GM18505 (cell line): ENCODE data around the gene ATR.
"Not testable (repeated sequence)": the region's sequence is repeated elsewhere in the genome, so short reads cannot be mapped to it uniquely, and the experiment has no call there.

Experiments
- ATAC-seq: cut with Tn5 transposase; IDR thresholded peaks from one replicate; pipeline ENCODE4 v1.9.1; 2021; ENCODE audit not compliant: unreplicated experiment
- POLR2A ChIP-seq: IDR thresholded peaks from 4 replicates; pipeline ENCODE4 v1.6.1; 2011; ENCODE audit warnings: borderline replicate concordance; ENCODE audit not compliant: insufficient read depth, insufficient read length; ENCODE audit errors: extremely low read depth

Gene ATR

DNA sequence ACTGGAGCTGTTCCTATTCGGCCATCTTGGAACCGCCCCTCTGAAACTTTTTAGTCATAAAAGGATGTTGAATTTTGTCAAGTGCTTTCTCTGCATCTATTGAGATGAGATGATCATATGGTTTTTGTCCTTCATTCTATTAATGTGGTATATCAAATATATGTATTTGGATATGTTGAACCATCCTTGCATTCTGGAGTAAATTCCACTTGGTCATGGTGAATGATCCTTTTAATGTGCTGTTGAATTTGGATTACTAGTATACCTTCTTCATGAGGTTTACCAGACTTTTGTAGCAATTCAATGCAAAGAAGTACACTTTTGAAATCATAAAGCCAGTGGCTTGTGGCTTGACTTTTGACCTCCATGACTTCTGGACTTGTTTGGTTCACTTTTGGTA lies 97.3 kb downstream of the ATR start:
- TF ChIP-seq POLR2A = no peak
- no peak for ATAC-seq

GRCh38 chr3:142470826-142471225 lies 107.7 kb downstream of the ATR start:
- no peak for ATAC-seq
- TF ChIP-seq POLR2A = no peak

DNA sequence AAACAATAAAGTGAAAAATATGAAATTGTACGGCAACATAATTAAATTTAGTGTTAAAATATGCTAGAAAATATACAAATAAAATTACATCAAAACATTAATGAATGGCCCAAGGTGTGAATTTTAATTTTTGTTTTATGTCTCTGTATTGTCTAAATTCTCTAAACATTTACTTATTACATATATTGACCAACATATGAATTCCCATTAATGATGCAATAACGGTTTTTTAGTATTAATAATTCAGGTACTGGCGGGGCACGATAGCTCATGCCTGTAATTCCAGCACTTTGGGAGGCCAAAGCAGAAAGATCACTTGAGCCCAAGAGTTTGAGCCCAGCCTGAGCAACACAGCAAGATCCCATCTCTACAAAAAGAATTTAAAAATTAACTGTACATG lies 110.1 kb downstream of the ATR start:
- ATAC-seq = no peak
- no peak for TF ChIP-seq POLR2A

DNA sequence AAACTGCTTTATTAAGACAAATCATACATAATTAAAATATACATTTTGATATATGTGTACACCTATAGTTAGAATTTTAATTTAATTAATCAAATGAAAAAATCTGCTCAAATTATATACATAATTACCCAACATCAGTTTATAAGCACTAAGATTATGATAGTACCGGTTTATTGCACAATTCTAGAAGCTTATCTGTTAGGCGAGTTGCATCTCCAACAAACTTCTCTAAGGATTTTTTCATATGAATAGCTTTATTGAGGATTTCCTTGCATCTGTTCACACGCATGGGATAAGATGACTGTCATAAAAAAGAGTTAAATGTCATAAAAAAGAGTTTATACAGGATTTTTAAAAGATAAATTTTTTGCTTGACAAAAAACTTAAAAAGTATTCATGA lies 110.8 kb downstream of the ATR start:
- no peak for ATAC-seq
- TF ChIP-seq POLR2A = no peak

- no peak for TF ChIP-seq POLR2A
- ATAC-seq = no peak
These were observed 117.8 kb downstream of the ATR start for GRCh38 chr3:142460689-142461088.

- no peak for TF ChIP-seq POLR2A
- ATAC-seq = no peak
These were observed 118.6 kb downstream of the ATR start for GRCh38 chr3:142459929-142460328.

GRCh38 chr3:142459096-142459495 lies 119.4 kb downstream of the ATR start:
- no peak for TF ChIP-seq POLR2A
- ATAC-seq = no peak

- TF ChIP-seq POLR2A = no peak
- no peak for ATAC-seq
These were observed 127.7 kb downstream of the ATR start for GRCh38 chr3:142450881-142451280.

DNA sequence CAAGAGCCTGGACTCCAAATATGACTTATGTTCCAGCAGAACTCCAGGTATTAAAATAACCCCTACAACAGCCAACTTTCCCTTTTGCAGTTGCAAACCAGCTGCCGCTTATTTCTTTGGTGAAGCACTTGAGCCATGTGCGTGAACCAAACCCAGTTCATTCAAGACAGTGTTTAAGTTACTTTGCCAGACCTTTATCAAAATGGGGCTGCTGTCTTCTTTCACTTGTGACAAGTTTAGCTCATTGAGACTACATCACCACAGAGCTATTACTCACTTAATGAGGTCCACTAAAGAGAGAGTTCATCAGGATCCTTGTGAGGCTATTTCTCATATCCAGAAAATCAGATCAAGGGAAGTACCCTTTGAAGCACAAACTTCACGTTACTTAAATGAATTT lies 128.3 kb downstream of the ATR start:
- ATAC-seq = no peak

GRCh38 chr3:142447852-142448823 lies 130.4 kb downstream of the ATR start, which contains the start of gene XRN1:
Gene XRN1 (minus strand): TSS chr3:142448037. CDS start chr3:142447944, 93 bp downstream.
- TF ChIP-seq POLR2A = peak; percentile 95
- peak; percentile 86 for ATAC-seq

More for the DNA sequence above, 128.3 kb downstream of the ATR start:
- no peak for TF ChIP-seq POLR2A

DNA sequence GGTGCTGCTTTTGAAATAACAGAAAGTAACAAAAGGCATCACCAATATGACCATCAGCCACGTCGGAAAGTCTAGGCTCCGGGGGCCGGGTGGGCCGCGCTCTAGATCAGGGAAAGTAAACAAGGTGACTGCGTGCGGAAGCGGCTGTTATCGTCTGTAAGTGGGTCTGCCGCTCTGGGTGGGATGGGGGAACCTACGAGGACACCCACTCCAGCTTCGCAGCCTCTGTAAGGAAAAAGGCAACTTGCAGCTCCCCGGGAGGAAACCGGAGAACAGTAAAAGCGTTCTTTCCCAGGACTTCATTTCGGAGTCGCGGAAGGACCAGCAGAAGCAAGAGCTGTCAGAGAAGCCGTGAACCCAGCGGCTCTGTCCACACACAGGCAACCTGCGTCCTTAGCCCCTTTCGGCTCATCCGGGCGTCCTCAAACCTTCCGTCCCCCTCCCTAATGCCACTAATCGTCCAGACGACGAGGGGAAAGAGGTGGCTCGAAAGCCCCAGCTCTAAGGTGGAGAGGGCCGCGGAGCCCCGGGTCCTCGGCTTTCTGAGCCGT lies 131.2 kb downstream of the ATR start:
- ATAC-seq = peak; percentile 33
- no peak for TF ChIP-seq POLR2A

DNA sequence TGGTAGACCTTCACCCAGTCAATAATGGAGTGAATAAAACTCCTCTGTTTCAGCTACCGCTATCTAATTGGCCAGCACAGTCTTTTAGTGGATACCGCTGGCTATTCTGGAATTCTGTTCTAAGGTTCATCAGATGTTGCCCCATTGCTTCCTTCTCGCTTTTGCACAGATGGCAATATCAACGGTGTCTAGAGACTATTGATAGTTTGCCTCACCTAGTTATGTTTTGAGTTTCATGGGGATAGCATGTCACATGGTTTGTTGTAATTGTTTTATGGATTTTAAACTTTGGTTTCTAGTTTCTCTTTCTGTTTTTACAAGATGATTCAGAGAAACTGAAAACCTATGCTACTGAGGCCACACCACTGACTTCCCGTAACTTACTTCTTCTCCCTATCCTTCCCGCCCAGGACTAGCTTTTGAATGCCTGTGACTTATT lies 132.7 kb downstream of the ATR start:
- ATAC-seq = peak; percentile 41
- TF ChIP-seq POLR2A = no peak

DNA sequence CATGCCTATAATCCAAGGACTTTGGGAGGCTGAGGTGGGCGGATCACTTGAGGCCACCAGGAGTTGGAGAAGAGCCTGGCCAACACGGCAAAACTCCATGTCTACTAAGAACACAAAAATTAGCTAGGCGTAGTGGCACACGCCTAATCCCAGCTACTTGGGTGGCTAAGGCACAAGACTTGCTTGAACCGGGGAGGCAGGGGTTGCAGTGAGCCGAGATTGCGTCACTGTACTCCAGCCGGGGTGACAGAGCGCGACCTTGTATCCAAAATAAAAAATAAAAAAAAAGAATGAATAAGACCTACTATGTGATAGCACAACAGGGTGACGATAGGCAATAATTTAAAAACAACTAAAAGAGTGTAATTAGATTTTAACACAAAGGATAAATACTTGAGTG lies 134.2 kb downstream of the ATR start:
- no peak for TF ChIP-seq POLR2A
- no peak for ATAC-seq

GRCh38 chr3:142443060-142443459 lies 135.5 kb downstream of the ATR start:
- ATAC-seq = not testable (repeated sequence)

- ATAC-seq = not testable (repeated sequence)
These were observed 138.9 kb downstream of the ATR start for GRCh38 chr3:142439499-142440220.

- ATAC-seq = not testable (repeated sequence)
These were observed 140.4 kb downstream of the ATR start for GRCh38 chr3:142438096-142438495.
